ENCODE measurements around the gene TRAIP. TPM values are rescaled to one million over a fixed set of nuclear protein-coding genes. Genes with fewer than 3 reads are reported as not detected.
"Not testable (repeated sequence)": the region's sequence is repeated elsewhere in the genome, so short reads cannot be mapped to it uniquely, and the experiment has no call there.

The TRAIP gene
- total RNA-seq (1 to 10 TPM; 2.4 to 2.5 TPM), polyA plus RNA-seq (ENCODE audit: insufficient read length in 6 of 6) (10 to 100 TPM; 10.1 to 15.1 (median 12.9) TPM)
- long read RNA-seq, donor 1, transcript TRAIP-201 (15 exons, 2,028 nt): major isoform, 5 of 6 reads
- long read RNA-seq, donor 1, partial matches to known transcripts: 0 of 6 reads
- long read RNA-seq, donor 1, other reads (novel, unspliced or antisense): 0 of 6 reads
- long read RNA-seq, donor 2, partial matches to known transcripts: 0 of 5 reads
- long read RNA-seq, donor 2, other reads (novel, unspliced or antisense): 0 of 5 reads
- long read RNA-seq, donor 3: 0 reads
- long read RNA-seq, donor 4, partial matches to known transcripts: 0 of 1 reads
- long read RNA-seq, donor 4, other reads (novel, unspliced or antisense): 1 of 1 reads
- long read RNA-seq, donor 5, partial matches to known transcripts: 0 of 2 reads
- long read RNA-seq, donor 5, other reads (novel, unspliced or antisense): 0 of 2 reads
- long read RNA-seq, donor 6, partial matches to known transcripts: 0 of 2 reads
- long read RNA-seq, donor 6, other reads (novel, unspliced or antisense): 0 of 2 reads
- long read RNA-seq, donor 7: 0 reads
- long read RNA-seq, donor 8: 0 reads
- long read RNA-seq, donor 9: 0 reads
- long read RNA-seq, donor 10, partial matches to known transcripts: 1 of 4 reads
- long read RNA-seq, donor 10, other reads (novel, unspliced or antisense): 2 of 4 reads
- long read RNA-seq, donor 11, partial matches to known transcripts: 0 of 1 reads
- long read RNA-seq, donor 11, other reads (novel, unspliced or antisense): 0 of 1 reads
- long read RNA-seq, donor 12, partial matches to known transcripts: 0 of 2 reads
- long read RNA-seq, donor 12, other reads (novel, unspliced or antisense): 0 of 2 reads

DNA sequence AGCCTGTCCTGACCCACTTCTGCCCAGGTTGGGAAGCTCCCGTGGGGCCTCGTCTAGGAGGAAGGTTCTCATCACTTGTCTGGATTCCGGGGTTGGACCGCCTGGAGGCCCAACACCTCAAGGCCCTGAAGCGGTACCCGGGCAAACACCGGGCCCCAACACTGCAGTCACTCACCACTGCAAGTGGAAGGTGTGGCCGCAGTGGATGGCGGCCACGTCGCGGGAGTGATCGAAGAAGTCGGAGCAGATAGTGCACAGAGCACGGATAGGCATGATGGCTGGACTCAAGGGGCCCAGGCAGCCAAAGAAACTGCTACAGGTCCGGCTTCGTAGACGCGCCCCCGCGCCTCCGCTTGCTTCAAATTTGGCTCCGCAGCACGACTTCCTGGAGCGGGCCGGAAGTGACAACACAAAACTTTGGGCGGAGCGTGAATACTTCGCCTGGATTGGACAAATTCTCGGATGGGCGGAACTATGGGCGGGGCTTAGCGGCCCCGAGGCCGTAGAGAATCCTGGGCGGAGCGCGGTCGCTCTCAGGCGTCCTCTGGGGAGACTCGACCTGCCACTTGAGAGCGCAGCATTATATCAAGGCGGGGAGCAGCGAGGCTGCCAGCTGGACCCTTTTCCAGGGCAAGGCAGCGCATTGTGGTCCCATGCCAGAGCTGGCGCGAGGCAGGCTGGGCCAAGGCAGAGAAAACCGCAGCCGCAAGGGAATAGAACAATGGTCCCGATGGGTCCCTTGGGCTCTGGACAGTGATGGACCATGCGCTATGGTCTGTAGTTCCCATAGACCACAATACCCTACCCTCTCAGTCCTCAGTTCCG, at the start of gene TRAIP:
TRAIP (minus strand) TSS at position 384 of the 825 bp plus-strand sequence; CDS start at position 273, 111 bp downstream.
- Histone ChIP-seq H3K36me3 (no peaks in the 10 kb centered on the region), H3K9me3 (no peaks in the 10 kb centered on the region), H3K4me3 (peak within 1 kb of the TSS; percentile 51 to 64), H3K27ac (peak within 1 kb of the TSS; percentile 65 to 76), H3K4me1 (peaks cover 0 to 17% of the 10 kb centered on the region in 2 donors), H3K27me3 (no peaks in the 10 kb centered on the region)
- no peak for TF ChIP-seq CTCF (IDR thresholded peaks at IDR 0.05)
- DNase-seq: peak; percentile 93 to 97 (median 94)
- peak; percentile 100 for ATAC-seq
- intact Hi-C loops (cut with DNase I): no loop called here

- Histone ChIP-seq H3K4me1 (peaks cover 30 to 44% of the 10 kb centered on the region in 2 donors), H3K27ac (peak overlapping the region; percentile 61 to 67), H3K36me3 (peaks cover 0 to 11% of the 10 kb centered on the region in 2 donors), H3K4me3 (peak overlapping the region in 1 of 2 donors; percentile 47)
- ATAC-seq; H3K27me3 ChIP-seq; DNase-seq; H3K9me3 ChIP-seq; intact Hi-C loops (cut with DNase I): not testable (repeated sequence)
These were observed 48.1 kb upstream of the TRAIP start for GRCh38 chr3:49904448-49904847.

- ATAC-seq (peak; percentile 85), DNase-seq (peak in 3 of 4 donors; percentile 81 to 97 (median 88))
- Histone ChIP-seq H3K27ac (peak within 1 kb of the TSS; percentile 61 to 67), H3K27me3 (no peaks in the 10 kb centered on the region), H3K4me1 (peaks cover 30 to 44% of the 10 kb centered on the region in 2 donors), H3K36me3 (peaks cover 0 to 4% of the 10 kb centered on the region in 2 donors), H3K4me3 (peak within 1 kb of the TSS; percentile 41 to 47), H3K9me3 (no peaks in the 10 kb centered on the region)
- TF ChIP-seq CTCF (IDR thresholded peaks at IDR 0.05): no peak
- intact Hi-C loops (cut with DNase I): no loop called here
These were observed 47.4 kb upstream of the TRAIP start, which contains the start of gene MST1R for GRCh38 chr3:49903451-49904424. Gene MST1R (minus strand): TSS chr3:49903873. CDS start chr3:49903609, 264 bp downstream.

DNA sequence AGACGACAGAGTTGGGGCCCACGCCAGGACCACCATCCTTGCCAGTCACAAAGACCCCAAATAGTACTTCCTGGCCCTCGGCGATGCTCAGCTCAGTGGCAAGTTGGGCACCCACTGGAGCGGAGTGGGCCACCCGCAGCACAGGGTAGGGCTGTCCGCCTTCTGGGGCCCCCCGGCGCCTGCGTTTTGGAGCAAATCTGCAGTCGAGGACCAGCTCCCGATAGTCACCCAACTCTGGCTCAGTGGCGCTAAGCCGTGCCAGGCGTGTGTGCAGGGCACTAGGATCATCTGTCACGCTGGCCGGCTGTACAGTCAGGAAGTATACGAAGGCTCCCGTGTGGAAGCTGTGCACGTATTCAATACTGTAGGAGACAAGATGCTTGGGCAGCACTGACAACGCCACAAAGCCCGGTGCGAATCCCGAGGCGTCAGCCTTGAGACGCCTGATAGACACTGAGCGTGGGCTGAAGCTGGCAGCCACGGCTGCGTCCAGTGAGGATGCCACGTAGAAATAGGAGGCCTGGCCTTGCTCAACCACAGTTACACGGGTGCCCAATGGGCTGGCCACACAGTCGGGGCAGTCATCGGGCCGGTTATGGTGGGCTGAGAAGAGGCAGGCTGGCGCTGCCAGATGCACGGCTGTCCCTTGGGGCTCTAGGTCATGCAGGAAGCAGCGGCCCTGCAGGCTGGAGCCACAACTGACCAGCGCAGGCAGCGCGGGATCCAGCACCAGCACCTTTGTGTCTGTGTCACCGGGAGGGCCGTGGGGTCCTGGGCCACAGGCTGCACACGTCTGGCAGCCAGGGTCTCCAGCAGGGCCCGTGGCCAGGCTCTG, 46.4 kb upstream of the TRAIP start:
- ATAC-seq (no peak), DNase-seq (no peak)
- peaks cover 30 to 44% of the 10 kb centered on the region in 2 donors for H3K4me1 ChIP-seq
- no peaks in the 10 kb centered on the region for H3K27me3 ChIP-seq
- no peak for TF ChIP-seq CTCF (IDR thresholded peaks at IDR 0.05)
- no peaks in the 10 kb centered on the region for H3K9me3 ChIP-seq
- peak overlapping the region; percentile 41 to 47 for H3K4me3 ChIP-seq
- H3K27ac ChIP-seq: peak overlapping the region; percentile 61 to 67
- H3K36me3 ChIP-seq: peaks cover 0 to 4% of the 10 kb centered on the region in 2 donors
- intact Hi-C loops (cut with DNase I): no loop called here
